Thoracic aorta (tissue), 2 donors: Measurements from ENCODE around the gene PTPRM. TPM values are rescaled to one million over a fixed set of nuclear protein-coding genes. Genes with fewer than 3 reads are reported as not detected.

Source experiments
- ATAC-seq: fragments of 150-250 bp; one replicate; pipeline ENCODE4 v1.8.0; 2017; ENCODE audit warnings: low read depth; ENCODE audit not compliant: insufficient number of reproducible peaks, low FRiP score
- DNase-seq: peaks from one replicate; pipeline ENCODE4 v3.0.0-alpha.2; 2020; ENCODE audit warnings: low spot score
- H3K27ac ChIP-seq, 2 donors: fragments of 200-600 bp; sonication (generic); 1 replicate in 1 of 2; 2 replicates in 1 of 2; pipeline ENCODE4 v1.5.1; 2016; ENCODE audit warnings: mild to moderate bottlenecking in 2 of 2, moderate library complexity in 2 of 2
- H3K27me3 ChIP-seq: fragments of 200-600 bp; sonication (generic); replicated peaks from 2 replicates; pipeline ENCODE4 v1.6.0; 2016; ENCODE audit warnings: mild to moderate bottlenecking; ENCODE audit not compliant: insufficient read depth
- H3K36me3 ChIP-seq: fragments of 200-600 bp; sonication (generic); one replicate; pipeline ENCODE4 v1.5.1; 2016
- H3K4me1 ChIP-seq, 2 donors: fragments of 200-600 bp; sonication (generic); 1 replicate in 1 of 2; 2 replicates in 1 of 2; pipeline versions ENCODE4 v1.5.1 to v1.6.0; 2016; ENCODE audit warnings: low read depth in 2 of 2, mild to moderate bottlenecking in 1 of 2; ENCODE audit not compliant: control insufficient read depth in 1 of 2
- H3K4me3 ChIP-seq: fragments of 200-600 bp; sonication (generic); 2 replicates; pipeline ENCODE4 v1.5.1; 2016; ENCODE audit warnings: mild to moderate bottlenecking
- H3K9me3 ChIP-seq: fragments of 200-600 bp; sonication (generic); 2 replicates; pipeline ENCODE4 v1.5.1; 2016
- CTCF ChIP-seq: fragments of 200-600 bp; sonication (generic); IDR thresholded peaks from one replicate; pipeline ENCODE4 v1.5.1; 2019; ENCODE audit warnings: antibody characterized with exemption
- total RNA-seq, 2 donors: library from RNA; depleted of rRNA; stranded (reverse); fragments of >200 nt; gene quantifications; one replicate each; pipeline versions ENCODE4 v1.1.0 to v1.2.3, GENCODE V29; 2016

The PTPRM gene
- total RNA-seq, 2 donors from 2014 or later, result 90.3 to 102 TPM

- H3K4me1 ChIP-seq, result no peaks in the 10 kb centered on the region
- H3K36me3 ChIP-seq, result no peaks in the 10 kb centered on the region
- no peak overlapping the region for H3K4me3 ChIP-seq
- no peaks in the 10 kb centered on the region for H3K9me3 ChIP-seq
- TF ChIP-seq CTCF, result no peak
- ATAC-seq (no peak), DNase-seq (no peak)
- no peaks in the 10 kb centered on the region for H3K27me3 ChIP-seq
- no peak overlapping the region for H3K27ac ChIP-seq
Measured at GRCh38 chr18:8162802-8163201, 595.7 kb downstream of the PTPRM start.

- Histone ChIP-seq H3K36me3 (no peaks in the 10 kb centered on the region), H3K4me1 (no peaks in the 10 kb centered on the region), H3K27ac (no peak overlapping the region), H3K9me3 (no peaks in the 10 kb centered on the region), H3K27me3 (no peaks in the 10 kb centered on the region), H3K4me3 (no peak overlapping the region)
- TF ChIP-seq CTCF, result no peak
- DNase-seq (no peak), ATAC-seq (no peak)
Measured at GRCh38 chr18:8163286-8163959, 596.3 kb downstream of the PTPRM start.

- DNase-seq (no peak), ATAC-seq (no peak)
- Histone ChIP-seq H3K36me3 (no peaks in the 10 kb centered on the region), H3K9me3 (no peaks in the 10 kb centered on the region), H3K27ac (no peak overlapping the region), H3K4me1 (no peaks in the 10 kb centered on the region), H3K27me3 (no peaks in the 10 kb centered on the region), H3K4me3 (no peak overlapping the region)
- no peak for TF ChIP-seq CTCF
Measured at GRCh38 chr18:8165095-8165494, 598.0 kb downstream of the PTPRM start.

GRCh38 chr18:8167026-8167425, 599.9 kb downstream of the PTPRM start:
- H3K4me3 ChIP-seq, result no peak overlapping the region
- DNase-seq, result no peak
- no peaks in the 10 kb centered on the region for H3K9me3 ChIP-seq
- no peak overlapping the region for H3K27ac ChIP-seq
- no peaks in the 10 kb centered on the region for H3K27me3 ChIP-seq
- no peak for ATAC-seq
- H3K4me1 ChIP-seq, result no peaks in the 10 kb centered on the region
- TF ChIP-seq CTCF, result no peak
- no peaks in the 10 kb centered on the region for H3K36me3 ChIP-seq

- H3K27me3 ChIP-seq, result no peaks in the 10 kb centered on the region
- no peaks in the 10 kb centered on the region for H3K36me3 ChIP-seq
- no peak overlapping the region for H3K4me3 ChIP-seq
- no peak for ATAC-seq
- DNase-seq, result no peak
- no peak for TF ChIP-seq CTCF
- no peak overlapping the region for H3K27ac ChIP-seq
- no peaks in the 10 kb centered on the region for H3K9me3 ChIP-seq
- H3K4me1 ChIP-seq, result no peaks in the 10 kb centered on the region
Measured at GRCh38 chr18:8167673-8168072, 600.6 kb downstream of the PTPRM start.
